NCI-H146 treated with DMSO at 0.1 percent for 48 hours (cell line): ENCODE results near the gene ASCL5.

Source experiments
- DNase-seq: peaks from one replicate; lab custom pipeline; 2025; ENCODE audit not compliant: unreplicated experiment; lab: John Stamatoyannopoulos, UW

The ASCL5 gene

GRCh38 chr1:201153474-201154388, 26.7 kb upstream of the ASCL5 start:
- no peak for DNase-seq

DNA sequence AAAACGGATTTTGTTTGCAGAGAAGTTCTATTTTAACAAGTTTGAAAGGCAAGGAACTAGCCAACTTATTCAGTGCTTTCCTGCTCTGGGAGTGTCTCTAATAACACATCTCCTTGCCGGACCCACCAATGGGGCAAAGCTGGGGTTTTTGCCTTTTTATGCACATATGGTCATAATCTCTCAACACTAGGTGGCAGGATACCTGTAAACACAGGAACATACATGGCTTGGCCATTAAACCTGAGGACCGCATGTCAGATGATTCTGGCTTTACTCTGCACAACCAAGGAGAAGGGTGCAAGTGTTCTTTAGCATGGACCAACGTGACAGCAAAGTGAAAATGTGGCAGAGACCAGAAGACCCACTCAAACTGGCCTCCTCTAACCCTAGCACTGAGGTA, 22.4 kb upstream of the ASCL5 start:
- peak; percentile 13 for DNase-seq

- no peak for DNase-seq
Observed at GRCh38 chr1:201147396-201148015, 20.5 kb upstream of the ASCL5 start.

GRCh38 chr1:201146626-201147390, 19.8 kb upstream of the ASCL5 start:
- no peak for DNase-seq

- DNase-seq: no peak
Observed at GRCh38 chr1:201145816-201146215, 18.8 kb upstream of the ASCL5 start.

DNA sequence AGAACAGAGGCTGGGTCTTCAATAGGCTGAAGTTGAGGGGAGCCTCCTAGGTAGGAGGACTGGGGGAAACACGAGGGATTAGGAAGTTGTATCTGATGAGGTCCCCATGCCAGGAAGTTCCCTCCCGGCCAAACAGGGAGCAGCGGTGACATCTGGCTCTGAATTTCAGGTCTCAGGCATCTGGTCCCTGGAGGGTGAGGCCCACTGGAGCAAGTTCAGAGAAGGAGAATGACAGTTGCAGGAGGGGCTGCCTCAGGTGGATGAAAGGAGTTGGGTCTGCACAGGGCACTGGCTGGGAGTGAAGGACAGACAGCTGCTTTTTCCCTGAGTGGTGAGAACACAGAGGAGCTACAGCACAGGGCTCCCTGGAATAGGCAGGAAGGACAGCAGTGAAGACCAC, 18.1 kb upstream of the ASCL5 start:
- DNase-seq: no peak

GRCh38 chr1:201144701-201145100, 17.7 kb upstream of the ASCL5 start:
- no peak for DNase-seq

DNA sequence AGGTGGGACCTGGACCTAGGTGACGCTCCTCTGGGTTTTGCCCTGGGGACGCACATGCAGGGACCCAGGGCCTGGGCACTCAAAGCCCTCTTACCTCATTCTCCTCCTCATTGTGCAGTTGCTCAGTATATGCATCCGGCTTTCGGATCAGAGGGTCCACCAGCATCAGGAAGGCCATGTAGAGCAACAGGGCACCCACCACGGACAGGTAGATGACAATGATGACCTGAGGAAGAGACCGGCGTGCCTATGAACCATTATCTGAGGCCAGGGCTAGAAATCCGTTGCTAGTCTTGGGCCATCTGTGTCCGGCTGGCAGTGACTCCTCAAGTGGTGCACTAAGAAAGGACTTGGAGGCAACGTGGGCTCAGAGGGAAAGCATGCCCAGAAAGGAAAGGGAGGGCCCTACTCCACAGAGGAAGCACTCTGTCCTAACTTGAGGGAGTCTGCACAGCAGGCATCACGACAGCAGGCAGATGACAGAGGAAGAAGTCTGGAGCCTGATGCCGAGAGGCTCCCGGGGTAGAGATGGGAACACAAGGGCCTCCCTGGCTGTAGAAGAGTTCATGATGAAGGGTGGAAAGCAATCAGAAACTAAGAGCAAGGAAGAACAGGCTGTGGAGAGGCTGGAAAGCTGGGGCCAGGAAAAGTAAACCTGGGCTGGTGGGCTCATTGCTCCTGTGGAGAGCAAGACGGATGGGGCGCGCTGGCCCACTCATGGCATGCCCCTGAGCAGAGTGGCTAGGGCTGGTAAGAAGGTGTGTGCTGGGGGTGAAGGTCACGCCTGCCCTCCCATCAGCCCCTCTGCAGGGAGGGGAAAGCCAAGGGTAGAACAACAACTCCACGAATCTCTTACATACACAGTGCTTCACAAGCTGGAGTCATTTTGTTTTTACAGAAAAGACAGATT, 17.0 kb upstream of the ASCL5 start:
- DNase-seq: no peak

GRCh38 chr1:201142849-201143725, 16.1 kb upstream of the ASCL5 start:
- DNase-seq: no peak

DNA sequence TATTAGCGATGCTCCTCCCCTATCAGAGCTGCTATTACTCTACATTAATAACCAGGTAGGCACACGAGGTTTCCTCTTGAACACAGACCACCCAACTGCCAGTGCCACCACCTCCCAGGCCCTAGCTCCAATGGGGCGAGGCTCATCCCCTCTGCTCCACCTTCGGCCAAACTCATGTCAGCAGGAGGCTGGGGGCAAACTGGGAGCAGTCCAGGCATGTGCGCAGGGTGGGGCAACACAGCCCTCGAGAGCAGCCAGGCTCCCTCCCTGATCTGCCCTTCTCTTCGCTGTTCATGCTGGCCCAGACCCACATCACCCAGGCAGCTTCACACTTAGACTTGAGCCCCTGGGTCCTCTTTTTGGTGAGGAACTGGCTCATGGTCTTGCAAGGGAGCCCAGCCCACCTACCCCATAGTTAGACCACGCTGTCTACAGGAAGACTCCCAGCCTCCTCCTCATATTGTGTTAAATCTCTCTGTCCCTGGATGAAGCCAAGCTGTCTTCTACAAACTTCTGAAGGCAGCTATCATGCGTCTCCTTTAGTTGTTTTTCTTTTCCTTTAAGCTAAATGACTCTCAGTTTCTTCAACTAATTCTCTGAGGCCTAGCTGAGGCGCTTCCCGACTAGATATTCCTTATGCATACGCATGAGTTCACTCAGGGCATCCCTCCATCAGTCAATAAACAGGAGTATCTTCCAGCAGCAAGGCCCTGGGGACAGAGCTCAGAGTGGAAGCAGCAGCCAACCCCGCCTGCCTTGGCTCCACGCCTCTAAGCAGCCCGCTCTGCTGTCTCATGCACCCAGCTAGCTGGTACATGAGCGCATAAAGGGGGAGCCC, 15.2 kb upstream of the ASCL5 start:
- DNase-seq: no peak

- DNase-seq: no peak
Observed at GRCh38 chr1:201141418-201141817, 14.4 kb upstream of the ASCL5 start.

DNA sequence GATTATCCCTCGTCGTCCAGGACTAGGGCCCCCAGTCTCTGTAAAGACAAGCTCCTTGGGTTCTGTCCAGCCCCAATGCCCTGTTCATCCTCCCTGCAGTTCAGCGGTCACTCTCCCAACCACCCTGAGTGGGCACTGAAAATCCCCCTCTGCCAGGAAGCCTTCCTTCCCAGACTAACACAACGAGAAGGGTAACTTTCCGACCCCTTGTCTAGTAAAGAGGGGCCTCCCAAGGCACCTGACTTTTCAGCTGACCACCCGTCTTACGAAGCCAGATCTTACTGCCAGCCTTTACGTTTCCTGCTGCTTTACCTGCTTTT, 13.9 kb upstream of the ASCL5 start:
- no peak for DNase-seq

- DNase-seq: no peak
Observed at GRCh38 chr1:201140235-201140940, 13.4 kb upstream of the ASCL5 start.

GRCh38 chr1:201139756-201140155, 12.8 kb upstream of the ASCL5 start:
- no peak for DNase-seq

DNA sequence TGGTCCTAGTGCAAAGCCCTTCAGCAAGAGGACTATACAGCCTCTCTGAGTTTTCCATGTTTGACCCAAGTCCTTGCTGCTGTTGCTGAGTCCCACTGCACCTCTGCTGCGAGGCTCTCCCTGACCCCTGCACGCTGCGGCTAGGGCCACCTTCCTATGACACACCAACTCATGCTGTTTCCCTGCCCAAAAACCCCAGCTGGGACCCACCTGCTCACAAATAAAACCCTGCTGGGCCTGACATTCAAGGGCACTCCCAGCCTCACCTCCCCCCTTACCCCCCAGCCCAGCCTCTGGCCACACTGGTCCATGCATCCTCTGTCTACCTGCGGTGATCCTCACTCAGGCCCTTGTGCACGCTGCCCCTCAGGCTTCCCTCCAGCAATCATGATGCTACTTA, 12.3 kb upstream of the ASCL5 start:
- DNase-seq: no peak

GRCh38 chr1:201138311-201138840, 11.4 kb upstream of the ASCL5 start:
- no peak for DNase-seq

- no peak for DNase-seq
Observed at GRCh38 chr1:201137579-201138310, 10.8 kb upstream of the ASCL5 start.

- no peak for DNase-seq
Observed at GRCh38 chr1:201137024-201137392, 10.0 kb upstream of the ASCL5 start.
